ENCODE data around the gene HSPBP1. TPM values are rescaled to one million over a fixed set of nuclear protein-coding genes. Genes with fewer than 3 reads are reported as not detected.

Gene HSPBP1
- total RNA-seq, 1 donor from 2014 or later = 29.1 TPM

DNA sequence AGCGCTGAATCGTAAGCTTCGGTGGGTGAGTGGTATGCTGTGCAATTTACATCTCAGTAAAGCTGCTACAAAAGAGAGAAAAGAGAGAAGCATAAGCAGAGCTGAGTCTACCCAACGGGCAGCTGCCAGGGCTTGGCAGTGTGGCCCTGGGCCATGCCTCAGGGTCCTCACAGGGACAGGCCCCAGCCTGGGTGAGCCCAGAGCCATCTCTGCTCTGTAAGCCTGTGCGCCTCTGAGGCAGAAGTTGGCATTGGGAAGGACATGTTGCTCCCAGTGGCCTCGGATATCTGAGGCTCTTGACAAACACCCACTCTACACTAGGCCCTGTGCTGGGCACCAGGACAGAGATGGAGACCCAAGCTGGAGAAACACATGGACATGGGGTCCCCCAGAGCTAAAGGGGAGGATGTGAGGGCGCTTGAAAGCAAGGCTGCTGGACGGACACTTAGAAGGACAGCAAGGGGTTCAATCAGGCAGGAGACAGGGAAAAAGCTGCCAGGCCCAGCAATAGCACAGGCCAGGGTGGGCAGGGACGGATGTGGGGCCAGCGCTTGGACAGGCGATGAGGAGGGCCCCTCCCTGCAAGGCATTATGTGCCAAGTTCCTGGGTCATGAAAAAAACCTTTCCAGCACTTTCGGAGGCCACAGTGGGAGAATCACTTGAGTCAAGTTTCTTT, 35.8 kb downstream of the HSPBP1 start:
- Mint-ChIP-seq H3K36me3 (peaks cover 15% of the 10 kb centered on the region), H3K27ac (no peak overlapping the region), H3K4me3 (no peak overlapping the region), H3K27me3 (ENCODE audit: low read depth) (no peaks in the 10 kb centered on the region), H3K9me3 (no peaks in the 10 kb centered on the region), H3K4me1 (no peaks in the 10 kb centered on the region)
- no peak for TF ChIP-seq CTCF (IDR thresholded peaks at IDR 0.05; ENCODE audit: unreplicated experiment)
- DNase-seq (ENCODE audit: low spot score in 2 of 2, unreplicated experiment in 2 of 2) = no peak

DNA sequence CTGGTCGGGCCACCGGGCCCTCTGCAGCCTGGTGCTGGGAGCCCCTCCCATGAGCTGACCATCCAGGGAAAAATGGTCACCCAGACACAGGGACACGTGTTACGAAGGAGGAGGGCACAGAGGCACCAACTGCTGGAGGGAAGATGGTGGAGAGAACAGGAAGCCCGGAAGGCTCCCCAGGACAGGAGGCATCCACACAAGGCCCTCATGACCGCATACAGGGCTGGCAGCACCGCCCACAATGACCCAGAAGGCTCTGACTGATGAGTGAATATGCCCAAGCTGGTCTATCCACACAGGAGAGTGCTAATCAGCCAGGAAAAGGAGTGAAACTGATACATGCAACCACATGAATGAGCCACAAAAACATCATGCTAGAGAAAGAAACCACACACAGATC, 37.4 kb downstream of the HSPBP1 start:
- Mint-ChIP-seq H3K36me3 (peaks cover 19% of the 10 kb centered on the region), H3K27me3 (ENCODE audit: low read depth) (no peaks in the 10 kb centered on the region), H3K4me1 (no peaks in the 10 kb centered on the region), H3K4me3 (no peak overlapping the region), H3K27ac (no peak overlapping the region), H3K9me3 (no peaks in the 10 kb centered on the region)
- no peak for TF ChIP-seq CTCF (IDR thresholded peaks at IDR 0.05; ENCODE audit: unreplicated experiment)
- DNase-seq (ENCODE audit: low spot score in 2 of 2, unreplicated experiment in 2 of 2) = no peak

- no peak for TF ChIP-seq CTCF (IDR thresholded peaks at IDR 0.05; ENCODE audit: unreplicated experiment)
- no peak for DNase-seq (ENCODE audit: low spot score in 2 of 2, unreplicated experiment in 2 of 2)
- H3K36me3 Mint-ChIP-seq = peaks cover 24% of the 10 kb centered on the region
- H3K27ac Mint-ChIP-seq = no peak overlapping the region
- no peak overlapping the region for H3K4me3 Mint-ChIP-seq
- no peaks in the 10 kb centered on the region for H3K9me3 Mint-ChIP-seq
- H3K4me1 Mint-ChIP-seq = no peaks in the 10 kb centered on the region
- no peaks in the 10 kb centered on the region for H3K27me3 Mint-ChIP-seq (ENCODE audit: low read depth)
These were observed 37.9 kb downstream of the HSPBP1 start for GRCh38 chr19:55241935-55242464.

DNA sequence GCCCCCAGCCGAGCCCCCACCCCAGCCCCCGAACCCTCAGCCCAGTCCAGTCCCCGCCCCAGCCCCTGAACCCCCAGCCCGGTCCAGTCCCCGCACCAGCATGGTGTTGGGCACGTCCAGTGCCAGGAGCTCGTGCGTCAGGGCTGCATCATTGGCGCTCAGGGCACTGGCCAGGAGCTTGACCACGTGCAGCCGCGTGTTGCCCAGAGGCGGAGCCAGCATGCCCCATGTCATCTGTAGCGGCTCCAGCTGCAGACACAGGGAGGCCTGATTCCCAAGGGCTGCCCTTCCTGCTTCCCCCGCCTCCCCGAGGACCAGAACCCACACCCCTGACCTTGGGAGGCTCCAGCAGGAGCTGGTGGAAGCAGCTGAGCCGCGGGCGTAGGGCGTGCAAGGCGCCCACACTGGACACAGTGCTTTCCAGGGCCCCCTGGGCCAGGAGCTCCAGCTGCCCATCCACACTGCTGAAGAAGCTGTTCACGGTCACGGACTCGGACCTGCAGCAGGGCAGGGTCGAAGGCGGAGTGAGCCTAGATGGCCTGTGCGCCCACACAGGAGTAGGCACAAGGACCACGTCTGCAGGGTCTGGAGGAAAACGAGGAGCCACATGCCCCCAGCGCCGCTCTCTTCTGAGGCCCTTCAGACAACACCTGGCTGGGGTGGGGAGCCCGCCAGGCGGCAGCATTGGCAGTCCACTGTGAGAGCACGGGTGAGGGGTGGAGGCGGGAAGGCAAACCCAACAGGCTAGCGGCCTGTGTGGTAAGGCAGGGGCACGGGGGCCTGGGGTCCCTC, 38.6 kb downstream of the HSPBP1 start:
- Mint-ChIP-seq H3K9me3 (no peaks in the 10 kb centered on the region), H3K27ac (no peak overlapping the region), H3K4me1 (no peaks in the 10 kb centered on the region), H3K27me3 (ENCODE audit: low read depth) (no peaks in the 10 kb centered on the region), H3K4me3 (no peak overlapping the region), H3K36me3 (peaks cover 30% of the 10 kb centered on the region)
- no peak for TF ChIP-seq CTCF (IDR thresholded peaks at IDR 0.05; ENCODE audit: unreplicated experiment)
- no peak for DNase-seq (ENCODE audit: low spot score in 2 of 2, unreplicated experiment in 2 of 2)

GRCh38 chr19:55240713-55241020, 39.2 kb downstream of the HSPBP1 start:
- H3K9me3 Mint-ChIP-seq = no peaks in the 10 kb centered on the region
- TF ChIP-seq CTCF (IDR thresholded peaks at IDR 0.05; ENCODE audit: unreplicated experiment) = no peak
- no peaks in the 10 kb centered on the region for H3K27me3 Mint-ChIP-seq (ENCODE audit: low read depth)
- no peaks in the 10 kb centered on the region for H3K4me1 Mint-ChIP-seq
- no peak overlapping the region for H3K27ac Mint-ChIP-seq
- no peak overlapping the region for H3K4me3 Mint-ChIP-seq
- peaks cover 34% of the 10 kb centered on the region for H3K36me3 Mint-ChIP-seq
- DNase-seq (ENCODE audit: low spot score in 2 of 2, unreplicated experiment in 2 of 2) = no peak

Measured in mesothelial cell of epicardium (in vitro differentiated cells).